ENCODE measurements around the gene LRRC26. TPM values are rescaled to one million over a fixed set of nuclear protein-coding genes. Genes with fewer than 3 reads are reported as not detected.

The LRRC26 gene
- not detected in 2 replicates for total RNA-seq

GRCh38 chr9:137169896-137170358 is at the start of gene LRRC26:
TSS of gene LRRC26 (minus strand) at chr9:137170051. CDS start at chr9:137169943, 108 bp downstream.

GRCh38 chr9:137205126-137206069 is 35.5 kb upstream of the LRRC26 start, which contains the start of the genes NDOR1 and TMEM203:
TSS of gene NDOR1 (plus strand) at chr9:137205700. CDS start at chr9:137205778, 78 bp downstream.
TSS of gene TMEM203 (minus strand) at chr9:137205648. CDS start at chr9:137205414, 234 bp downstream.

GRCh38 chr9:137200311-137201204 is 30.7 kb upstream of the LRRC26 start, which contains the start of gene TPRN:
TSS of gene TPRN (minus strand) at chr9:137200741. CDS start at chr9:137200711, 30 bp downstream.

GRCh38 chr9:137188490-137189296 is 18.8 kb upstream of the LRRC26 start, which contains the start of the genes ANAPC2 and SSNA1:
TSS of gene ANAPC2 (minus strand) at chr9:137188560. CDS start at chr9:137188532, 28 bp downstream.
TSS of gene SSNA1 (plus strand) at chr9:137188676. CDS start at chr9:137188727, 51 bp downstream.

GRCh38 chr9:137138722-137139467 is 31.0 kb downstream of the LRRC26 start, which contains the start of gene GRIN1:
TSS of gene GRIN1 (plus strand) at chr9:137139154. CDS start at chr9:137139487, 333 bp downstream.

Other genes with a start within 250 kb of the LRRC26 start
- gene FBXW5, start 225.3 kb downstream of the LRRC26 start, total RNA-seq: 140 and 161 TPM in 2 replicates
- gene C8G, start 224.8 kb downstream of the LRRC26 start, total RNA-seq: 0.54 and 0.77 TPM in 2 replicates
- gene LCN12, start 217.8 kb downstream of the LRRC26 start, total RNA-seq: 0.11 TPM in 1 of 2 replicates, not detected in the other
- 0.43 and 2.8 TPM in 2 replicates for gene PTGDS, start 192.5 kb downstream of the LRRC26 start, total RNA-seq
- gene LCNL1, start 187.1 kb downstream of the LRRC26 start, total RNA-seq: under 0.01 TPM in 1 of 2 replicates, not detected in the other
- gene PAXX, start 177.6 kb downstream of the LRRC26 start, total RNA-seq: 8.0 and 9.2 TPM in 2 replicates
- gene CLIC3, start 173.5 kb downstream of the LRRC26 start, total RNA-seq: not detected in 2 replicates
- gene ABCA2, start 141.8 kb downstream of the LRRC26 start, total RNA-seq: 4.8 and 6.8 TPM in 2 replicates
- gene FUT7, start 138.0 kb downstream of the LRRC26 start, total RNA-seq: not detected in 2 replicates
- gene NPDC1, start 123.9 kb downstream of the LRRC26 start, total RNA-seq: 4.8 and 8.2 TPM in 2 replicates
- not detected in 2 replicates for gene ENTPD2, start 116.0 kb downstream of the LRRC26 start, total RNA-seq
- gene SAPCD2, start 99.5 kb downstream of the LRRC26 start, total RNA-seq: 2.0 and 2.5 TPM in 2 replicates
- 19.7 and 21.1 TPM in 2 replicates for gene UAP1L1, start 92.5 kb downstream of the LRRC26 start, total RNA-seq
- gene MAN1B1, start 83.1 kb downstream of the LRRC26 start, total RNA-seq: 54.2 and 55.7 TPM in 2 replicates
- 77.3 and 94.1 TPM in 2 replicates for gene DPP7, start 55.3 kb downstream of the LRRC26 start, total RNA-seq
- gene GRIN1, start 30.9 kb downstream of the LRRC26 start, total RNA-seq: under 0.01 TPM in 1 of 2 replicates, not detected in the other
- gene TMEM210, start 2.0 kb upstream of the LRRC26 start, total RNA-seq: 0.09 TPM in 1 of 2 replicates, not detected in the other
- gene ANAPC2, start 18.5 kb upstream of the LRRC26 start, total RNA-seq: 19.9 and 20.9 TPM in 2 replicates
- 81.8 and 83.4 TPM in 2 replicates for gene SSNA1, start 18.6 kb upstream of the LRRC26 start, total RNA-seq
- 2.3 and 3.4 TPM in 2 replicates for gene TPRN, start 30.7 kb upstream of the LRRC26 start, total RNA-seq
- 21.4 and 23.5 TPM in 2 replicates for gene TMEM203, start 35.6 kb upstream of the LRRC26 start, total RNA-seq
- gene NDOR1, start 35.6 kb upstream of the LRRC26 start, total RNA-seq: 2.1 and 2.2 TPM in 2 replicates
- 0.09 and 0.11 TPM in 2 replicates for gene RNF208, start 52.2 kb upstream of the LRRC26 start, total RNA-seq
- 0.22 and 0.26 TPM in 2 replicates for gene CYSRT1, start 55.1 kb upstream of the LRRC26 start, total RNA-seq
- gene RNF224, start 57.5 kb upstream of the LRRC26 start, total RNA-seq: not detected in 2 replicates
- not detected in 2 replicates for gene SLC34A3, start 60.9 kb upstream of the LRRC26 start, total RNA-seq
- 76.1 and 80.8 TPM in 2 replicates for gene TUBB4B, start 71.2 kb upstream of the LRRC26 start, total RNA-seq
- 0.54 TPM in 1 of 2 replicates, not detected in the other for gene STPG3, start 81.2 kb upstream of the LRRC26 start, total RNA-seq
- gene NELFB, start 85.3 kb upstream of the LRRC26 start, total RNA-seq: 51.5 and 52.8 TPM in 2 replicates
- gene TOR4A, start 107.7 kb upstream of the LRRC26 start, total RNA-seq: 24.7 and 25.0 TPM in 2 replicates
- gene NRARP, start 132.2 kb upstream of the LRRC26 start, total RNA-seq: 23.0 and 41.4 TPM in 2 replicates

Measured in dermis lymphatic vessel endothelial cell (primary cell).